Glutamatergic neuron (in vitro differentiated cells): ENCODE measurements around the gene ATP5F1D. TPM values are rescaled to one million over a fixed set of nuclear protein-coding genes. Genes with fewer than 3 reads are reported as not detected.

ENCODE experiments used
- DNase-seq: peaks from one replicate; pipeline ENCODE4 v3.0.0; 2022
- H3K27ac Mint-ChIP-seq: one replicate; pipeline ENCODE4 v1.8.0; 2020; ENCODE audit warnings: mild to moderate bottlenecking, mixed read lengths, inconsistent platforms; ENCODE audit not compliant: unreplicated experiment
- H3K27me3 Mint-ChIP-seq: one replicate; pipeline ENCODE4 v1.8.0; 2020; ENCODE audit warnings: mild to moderate bottlenecking, moderate library complexity, mixed read lengths, inconsistent platforms; ENCODE audit not compliant: unreplicated experiment
- H3K36me3 Mint-ChIP-seq: one replicate; pipeline ENCODE4 v1.8.0; 2020; ENCODE audit warnings: mild to moderate bottlenecking, mixed read lengths, inconsistent platforms; ENCODE audit not compliant: unreplicated experiment
- H3K4me1 Mint-ChIP-seq: one replicate; pipeline ENCODE4 v1.8.0; 2020; ENCODE audit warnings: mild to moderate bottlenecking, low read depth, mixed read lengths, inconsistent platforms; ENCODE audit not compliant: unreplicated experiment
- H3K4me3 Mint-ChIP-seq: one replicate; pipeline ENCODE4 v1.8.0; 2020; ENCODE audit warnings: mild to moderate bottlenecking, mixed read lengths, inconsistent platforms; ENCODE audit not compliant: unreplicated experiment
- H3K9me3 Mint-ChIP-seq: one replicate; pipeline ENCODE4 v1.8.0; 2020; ENCODE audit warnings: mild to moderate bottlenecking, moderate library complexity, mixed read lengths, inconsistent platforms; ENCODE audit not compliant: unreplicated experiment
- CTCF ChIP-seq: fragments of 200-600 bp; sonication (generic); IDR thresholded peaks from one replicate; pipeline ENCODE4 v1.5.0; 2021; ENCODE audit not compliant: partially characterized antibody, unreplicated experiment
- total RNA-seq: library from RNA; stranded (reverse); fragmentation: NEBNext Ultra II Directional; extraction: Animal tissue kit (Norgen Biotek cat#: 25700); gene quantifications from one replicate; pipeline ENCODE4 v1.2.1, GENCODE V29; 2021; ENCODE audit not compliant: unreplicated experiment

Gene ATP5F1D
- total RNA-seq, 1 donor from 2014 or later, result 129 TPM

- peak; percentile 28 for DNase-seq
- no peaks in the 10 kb centered on the region for H3K36me3 Mint-ChIP-seq
- peaks cover 32% of the 10 kb centered on the region for H3K4me1 Mint-ChIP-seq
- TF ChIP-seq CTCF, result no peak
- peaks cover 16% of the 10 kb centered on the region for H3K9me3 Mint-ChIP-seq
- peak overlapping the region; percentile 77 for H3K4me3 Mint-ChIP-seq
- peak overlapping the region; percentile 95 for H3K27ac Mint-ChIP-seq
- peaks cover 17% of the 10 kb centered on the region for H3K27me3 Mint-ChIP-seq
These were observed 27.2 kb upstream of the ATP5F1D start for GRCh38 chr19:1214299-1214861.

DNA sequence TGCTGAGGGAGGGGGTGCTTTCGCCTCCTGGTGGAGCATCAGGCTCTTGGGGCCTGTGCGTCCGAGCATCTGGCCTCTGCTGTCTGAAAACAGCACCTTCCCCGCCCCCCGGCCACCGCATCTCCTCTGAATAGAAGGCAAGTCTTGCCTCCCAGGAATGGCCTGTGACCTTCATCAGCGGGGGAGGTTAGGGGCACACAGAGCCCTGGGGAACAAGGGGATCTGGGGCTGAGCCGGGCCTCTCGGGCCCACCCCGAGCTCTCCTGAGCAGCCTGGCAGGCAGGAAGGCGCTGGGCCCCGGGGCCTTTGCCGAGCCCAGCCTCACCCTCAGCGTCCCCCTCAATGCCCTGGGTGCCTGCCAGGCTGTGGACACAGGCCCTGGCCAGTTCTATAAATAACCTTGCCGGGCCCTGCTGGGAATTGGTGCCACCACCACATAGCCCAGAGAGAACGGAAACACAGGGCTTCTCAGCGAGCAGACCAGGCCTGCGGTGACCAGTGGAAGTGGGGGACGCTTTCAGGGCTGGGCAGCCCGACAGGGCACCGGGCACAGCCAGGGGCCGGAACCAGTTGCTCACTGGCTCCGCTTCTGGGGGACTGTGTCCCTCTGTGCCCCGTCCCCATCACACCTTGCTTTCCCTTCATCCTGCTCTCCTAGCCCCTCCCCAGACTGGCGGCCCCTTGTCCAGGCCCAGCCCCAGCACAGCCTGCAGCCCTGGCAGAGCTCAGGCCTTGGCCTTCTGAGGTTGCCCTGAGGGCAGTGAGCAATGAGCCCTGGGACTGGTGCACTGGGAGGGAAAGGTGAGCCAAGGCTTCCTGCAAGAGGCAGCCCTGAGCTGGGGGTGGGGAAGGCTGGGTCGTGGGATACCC is 26.5 kb upstream of the ATP5F1D start:
- TF ChIP-seq CTCF, result no peak
- Mint-ChIP-seq H3K27ac (peak overlapping the region; percentile 95), H3K4me3 (peak overlapping the region; percentile 77), H3K4me1 (peaks cover 30% of the 10 kb centered on the region), H3K9me3 (peaks cover 14% of the 10 kb centered on the region), H3K27me3 (peaks cover 15% of the 10 kb centered on the region), H3K36me3 (no peaks in the 10 kb centered on the region)
- peak; percentile 74 for DNase-seq

DNA sequence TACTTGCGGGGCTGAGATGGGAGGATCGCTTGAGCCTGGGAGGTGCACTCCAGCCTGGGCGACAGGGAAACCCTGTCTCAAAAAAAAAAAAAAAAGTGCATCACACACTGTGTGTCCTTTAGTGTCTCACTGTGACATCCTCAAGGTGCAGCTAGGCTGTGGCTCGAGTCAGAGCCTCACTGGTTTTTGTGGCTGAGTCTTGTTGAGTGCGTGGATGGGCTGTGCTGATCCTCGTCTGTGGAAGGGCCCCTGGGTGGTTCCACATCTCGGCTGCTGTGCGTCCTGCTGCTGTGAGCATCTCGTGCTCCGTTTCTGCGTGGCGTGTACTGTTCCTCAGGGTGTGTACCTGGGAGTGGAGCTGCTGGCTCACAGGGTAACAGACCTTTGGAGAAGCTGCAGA is 24.8 kb upstream of the ATP5F1D start:
- Mint-ChIP-seq H3K36me3 (no peaks in the 10 kb centered on the region), H3K27ac (peak overlapping the region; percentile 93), H3K27me3 (peaks cover 15% of the 10 kb centered on the region), H3K4me1 (peaks cover 27% of the 10 kb centered on the region), H3K9me3 (peaks cover 9% of the 10 kb centered on the region), H3K4me3 (peak overlapping the region; percentile 61)
- DNase-seq, result peak; percentile 19
- TF ChIP-seq CTCF, result no peak

- Mint-ChIP-seq H3K4me1 (peaks cover 26% of the 10 kb centered on the region), H3K36me3 (no peaks in the 10 kb centered on the region), H3K27ac (peak overlapping the region; percentile 93), H3K4me3 (peak overlapping the region; percentile 61), H3K9me3 (peaks cover 9% of the 10 kb centered on the region), H3K27me3 (peaks cover 15% of the 10 kb centered on the region)
- TF ChIP-seq CTCF, result no peak
- DNase-seq, result peak; percentile 79
These were observed 24.2 kb upstream of the ATP5F1D start for GRCh38 chr19:1217366-1217765.
